HUDEP-2 (cell line): Measurements from ENCODE around the gene TXNRD2.
"Not testable (repeated sequence)": the region's sequence is repeated elsewhere in the genome, so short reads cannot be mapped to it uniquely, and the experiment has no call there.

Source experiments
- DNase-seq, 76 experiments: peaks; one replicate each; lab custom pipeline; 2025; ENCODE audit not compliant: unreplicated experiment in 76 of 76; lab: John Stamatoyannopoulos, UW

Gene TXNRD2

DNA sequence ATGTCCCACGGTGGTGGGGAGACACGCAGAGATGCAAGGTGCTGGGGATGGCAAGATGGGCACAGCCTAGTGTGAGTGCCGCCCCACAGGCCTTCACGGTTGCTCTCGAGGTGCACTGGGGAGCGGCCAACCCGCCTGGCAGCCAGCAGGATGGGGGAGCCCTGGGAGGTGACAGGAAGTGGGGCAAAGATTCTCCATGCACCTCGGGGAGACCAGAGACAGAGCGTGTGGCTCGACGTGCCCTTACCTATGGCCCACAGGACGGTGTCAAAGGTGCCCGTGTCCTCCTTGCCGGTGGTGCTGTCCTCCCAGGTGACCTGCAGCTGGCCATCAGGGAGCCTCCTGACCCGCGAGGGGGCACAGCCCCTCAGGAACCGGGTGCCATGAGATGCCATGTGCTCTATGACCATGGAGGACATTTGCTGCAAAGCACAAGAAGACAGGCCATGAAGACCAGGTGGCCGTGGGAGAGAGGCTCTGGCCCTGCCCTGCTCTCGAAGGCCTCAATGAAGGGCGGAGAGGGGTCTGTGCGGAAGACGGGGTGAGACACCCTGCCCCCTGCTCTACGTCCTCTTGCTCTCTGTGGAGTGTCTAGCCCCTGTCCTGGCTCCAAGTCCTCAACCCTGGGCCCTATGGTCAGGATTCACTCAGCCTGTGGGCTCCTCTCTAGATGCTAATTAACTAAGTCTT, 46.3 kb downstream of the TXNRD2 start:
- DNase-seq: no peak

DNA sequence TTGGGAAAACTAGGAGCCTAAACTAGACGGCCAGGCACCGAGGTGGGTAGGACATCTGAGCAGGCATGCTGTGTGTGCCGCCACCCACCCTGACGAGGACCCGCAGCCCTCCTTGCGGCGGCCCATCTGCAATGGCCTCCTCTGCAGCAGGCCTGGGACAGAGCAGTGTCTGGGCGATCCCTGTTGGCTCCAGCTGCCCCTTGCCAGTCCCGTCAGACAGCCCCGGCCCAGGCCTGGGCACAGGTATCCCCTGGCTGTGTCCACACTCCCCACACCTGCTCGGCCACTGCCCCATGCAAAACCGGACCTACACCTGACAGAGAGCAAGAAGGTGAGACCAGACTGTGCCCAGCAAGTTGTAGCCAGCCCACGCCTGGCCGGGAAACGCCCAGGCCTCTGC, 48.3 kb downstream of the TXNRD2 start:
- DNase-seq: no peak

DNA sequence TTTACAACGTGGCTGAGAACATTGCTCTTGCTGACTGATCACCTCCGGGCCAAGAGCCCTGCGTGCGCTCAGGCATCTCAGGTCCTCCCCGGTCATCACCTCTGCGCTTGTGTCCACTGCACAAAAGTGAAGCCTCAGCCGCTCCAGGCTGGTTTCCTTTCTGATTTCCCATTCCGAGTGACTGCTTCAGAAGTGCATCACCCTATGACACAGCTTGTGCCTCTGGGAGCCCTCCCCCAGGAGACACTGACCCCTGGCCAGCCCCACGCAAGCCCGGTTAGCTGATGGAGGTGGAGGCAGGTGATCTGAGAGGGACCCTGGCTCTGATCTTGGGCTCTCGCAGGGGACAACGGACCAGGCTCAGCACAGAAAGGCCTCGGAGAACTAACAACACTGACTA, 48.7 kb downstream of the TXNRD2 start:
- no peak for DNase-seq

DNA sequence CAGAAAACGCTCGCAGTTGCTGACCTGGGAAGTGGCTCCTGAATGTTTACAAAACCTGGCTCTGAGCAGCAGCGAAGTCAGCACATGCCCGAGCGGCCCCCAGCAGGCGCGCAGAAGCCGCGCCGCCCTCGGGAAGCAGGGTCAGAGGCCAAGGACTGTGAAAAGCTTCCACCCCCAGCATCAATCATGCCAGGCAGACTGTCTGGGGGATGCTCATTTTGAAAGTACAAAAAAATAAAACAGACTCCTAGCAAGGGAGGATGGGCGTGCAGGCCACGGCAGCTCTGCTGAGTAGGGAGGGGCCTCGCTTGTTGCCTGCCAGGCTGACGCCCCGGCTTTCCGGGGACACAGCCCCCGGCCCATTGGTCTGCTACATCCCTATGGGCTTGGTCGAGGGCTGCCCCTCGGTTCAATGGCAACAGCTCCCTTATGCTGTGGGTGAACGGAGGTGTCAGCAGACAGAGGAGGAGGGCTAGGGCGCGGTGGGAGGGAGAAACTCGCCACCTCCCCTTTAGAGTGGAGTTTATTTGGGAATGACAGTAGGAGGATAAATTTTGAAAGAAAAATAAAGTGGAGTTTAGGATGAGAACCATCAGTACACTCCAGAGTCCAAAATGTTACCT, 49.2 kb downstream of the TXNRD2 start:
- no peak for DNase-seq

DNA sequence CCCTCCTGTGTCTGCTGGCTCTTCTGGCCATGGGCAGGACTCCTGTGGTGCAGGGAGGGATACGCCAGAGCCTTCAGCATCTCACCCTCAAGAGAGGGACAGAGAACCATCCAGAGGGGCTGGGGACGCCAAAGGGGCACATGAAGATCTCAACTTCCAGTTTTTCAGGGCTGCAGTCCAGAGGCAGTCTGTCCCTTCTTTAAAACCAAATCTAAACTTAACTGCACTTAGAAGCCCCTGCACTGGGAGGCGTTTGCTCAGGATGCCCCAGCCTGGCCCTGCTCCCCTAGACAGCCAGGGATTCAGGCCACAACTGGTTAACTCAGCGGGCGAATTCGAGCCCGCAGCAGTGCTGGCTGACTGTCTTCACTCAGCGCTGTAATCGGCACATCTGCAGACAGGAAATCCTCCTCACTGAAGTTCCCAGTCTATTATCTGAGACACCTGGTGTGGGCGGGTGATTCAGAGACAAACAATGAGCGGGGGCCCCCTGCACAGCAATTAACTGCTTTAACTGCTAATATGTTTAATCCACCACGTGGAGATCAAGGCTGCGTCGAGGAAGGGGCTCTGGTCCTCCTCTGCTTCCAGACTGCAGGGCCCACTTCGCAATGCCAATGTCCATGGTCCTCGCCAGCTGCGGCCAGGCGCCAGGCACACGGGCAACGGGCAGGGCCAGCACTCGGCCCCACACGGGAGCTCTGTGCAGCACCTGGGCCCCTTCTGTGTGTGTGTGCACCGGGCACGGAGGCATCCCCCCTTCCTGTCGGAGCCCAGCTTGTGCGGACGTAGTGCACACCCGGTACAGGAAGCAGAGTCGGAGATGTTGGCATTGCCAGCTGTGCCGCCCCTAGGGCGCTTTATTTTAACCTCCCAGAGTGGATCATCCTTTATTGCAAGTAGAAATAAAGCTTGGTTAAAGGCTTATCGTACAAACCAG, 50.0 kb downstream of the TXNRD2 start:
- peak in 65 of 76 experiments; percentile 4 to 82 (median 43) for DNase-seq

DNA sequence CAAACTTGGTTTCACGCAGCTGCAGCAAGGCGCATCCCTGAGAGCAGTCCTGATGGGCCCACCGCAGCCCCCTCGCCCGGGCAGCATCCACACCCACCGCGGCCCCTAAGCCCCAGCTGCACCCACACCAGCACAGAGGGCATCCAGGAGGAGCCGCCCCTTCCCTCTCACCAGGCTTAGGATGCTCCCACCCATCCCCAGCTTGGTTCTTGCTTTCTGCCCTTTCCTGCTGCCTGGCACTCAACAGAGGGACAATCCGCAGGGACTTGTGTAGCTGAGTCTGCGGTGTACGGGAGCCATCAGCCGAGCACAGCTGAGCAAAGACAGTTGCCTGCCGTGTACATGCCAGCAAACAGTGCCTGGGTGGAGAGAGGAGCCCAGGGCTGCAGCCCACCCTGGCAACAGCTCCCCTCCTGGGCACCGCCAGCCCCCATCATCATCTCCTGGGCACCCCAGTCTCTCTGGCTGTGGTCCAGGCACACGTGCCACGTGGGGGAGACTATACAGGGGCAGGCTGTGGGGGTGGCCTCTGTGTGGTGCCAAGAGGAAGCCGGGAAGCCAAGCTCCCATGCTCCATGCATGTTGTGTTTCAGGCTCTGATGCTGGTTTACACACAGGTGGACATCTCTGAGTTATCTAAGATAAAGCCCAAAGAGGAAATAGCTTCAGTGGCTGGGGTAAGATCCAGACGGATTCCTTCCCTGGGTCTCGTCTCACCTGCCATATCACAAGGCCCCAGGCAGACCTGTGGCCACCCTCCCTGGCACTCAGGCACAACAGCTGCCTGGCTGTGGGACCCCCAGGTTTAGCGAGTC, 50.9 kb downstream of the TXNRD2 start:
- no peak for DNase-seq

DNA sequence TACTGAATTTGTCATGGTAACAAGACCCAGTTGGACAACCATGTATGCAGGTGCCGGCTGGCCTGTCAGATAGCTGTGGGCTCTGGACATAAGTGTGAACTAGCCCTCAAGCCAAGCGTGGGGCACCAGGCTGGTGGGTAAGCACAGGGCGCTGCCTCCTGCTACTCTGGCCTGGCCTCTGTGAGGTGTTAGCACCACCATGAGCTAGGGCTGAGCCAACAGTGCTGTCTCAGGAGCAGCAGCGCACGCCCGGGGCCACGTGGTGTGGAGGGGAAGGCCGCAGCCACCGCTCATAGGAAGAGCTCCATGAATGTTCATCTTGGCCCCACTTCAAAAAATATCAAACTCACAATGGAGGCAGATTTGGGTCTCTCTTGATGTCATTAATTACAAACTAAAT, 51.7 kb downstream of the TXNRD2 start:
- DNase-seq: no peak

DNA sequence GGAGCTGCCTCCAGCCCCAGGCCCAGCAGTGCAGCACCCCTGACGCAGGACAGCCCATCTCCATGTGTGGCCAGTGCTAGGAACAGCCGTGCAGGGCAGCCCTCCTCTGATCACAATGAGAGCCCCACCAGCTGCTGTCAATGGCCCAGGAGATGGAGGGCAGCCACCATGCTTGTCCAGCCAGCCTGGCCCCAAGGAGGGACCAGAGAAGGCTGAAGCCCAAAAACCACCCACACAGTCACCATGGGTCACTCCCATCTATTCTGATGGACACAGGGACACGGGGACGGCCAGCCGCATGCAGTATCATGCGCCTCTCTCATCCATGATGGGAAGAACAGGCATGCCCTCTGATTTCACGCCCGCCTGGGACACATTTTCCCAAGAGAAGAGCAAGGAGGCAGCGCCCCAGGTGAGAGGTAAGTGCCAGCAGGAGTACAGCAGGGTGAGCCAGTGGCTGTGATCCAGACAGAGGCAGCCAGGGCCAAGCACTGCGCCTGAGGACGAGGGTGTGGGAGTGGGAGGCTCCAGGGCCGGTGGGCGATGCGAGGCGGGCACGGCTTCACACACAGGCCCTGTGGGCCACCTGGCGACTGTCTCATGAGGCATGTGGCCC, 53.4 kb downstream of the TXNRD2 start:
- no peak for DNase-seq

DNA sequence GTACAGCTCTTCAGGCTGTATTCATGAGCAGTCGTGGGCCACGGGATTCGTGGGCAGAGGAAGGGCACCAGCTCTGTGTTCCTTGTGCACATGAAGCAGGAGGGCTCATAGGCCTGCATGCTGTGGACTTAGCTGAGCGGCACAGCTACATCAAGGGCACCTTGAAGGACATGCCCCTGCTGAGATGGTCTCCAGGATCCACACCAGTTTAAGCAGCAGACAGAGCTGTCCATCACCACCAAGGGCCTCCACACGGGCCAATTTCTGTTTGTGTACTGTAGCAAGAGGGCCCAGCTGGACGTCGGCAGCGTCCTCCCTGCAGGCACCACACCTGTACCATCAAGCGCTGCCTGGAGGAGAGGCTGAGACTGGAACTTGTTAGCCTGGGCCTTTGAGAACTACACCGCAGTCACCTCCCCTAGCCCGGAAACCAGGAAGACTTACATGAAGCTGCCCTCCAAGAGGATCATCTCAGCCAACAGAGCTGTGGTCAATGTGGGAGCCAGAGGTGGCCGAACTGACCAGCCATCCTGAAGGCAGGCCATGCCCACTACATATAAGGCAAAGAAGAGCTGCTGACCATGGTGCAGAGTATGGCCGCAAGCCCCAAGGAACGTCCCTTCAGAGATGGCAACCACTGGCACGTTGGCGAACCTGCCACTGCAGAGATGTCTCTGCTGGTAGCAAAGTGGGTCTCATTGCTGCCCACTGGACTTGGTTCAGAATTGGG, 54.2 kb downstream of the TXNRD2 start:
- no peak for DNase-seq

DNA sequence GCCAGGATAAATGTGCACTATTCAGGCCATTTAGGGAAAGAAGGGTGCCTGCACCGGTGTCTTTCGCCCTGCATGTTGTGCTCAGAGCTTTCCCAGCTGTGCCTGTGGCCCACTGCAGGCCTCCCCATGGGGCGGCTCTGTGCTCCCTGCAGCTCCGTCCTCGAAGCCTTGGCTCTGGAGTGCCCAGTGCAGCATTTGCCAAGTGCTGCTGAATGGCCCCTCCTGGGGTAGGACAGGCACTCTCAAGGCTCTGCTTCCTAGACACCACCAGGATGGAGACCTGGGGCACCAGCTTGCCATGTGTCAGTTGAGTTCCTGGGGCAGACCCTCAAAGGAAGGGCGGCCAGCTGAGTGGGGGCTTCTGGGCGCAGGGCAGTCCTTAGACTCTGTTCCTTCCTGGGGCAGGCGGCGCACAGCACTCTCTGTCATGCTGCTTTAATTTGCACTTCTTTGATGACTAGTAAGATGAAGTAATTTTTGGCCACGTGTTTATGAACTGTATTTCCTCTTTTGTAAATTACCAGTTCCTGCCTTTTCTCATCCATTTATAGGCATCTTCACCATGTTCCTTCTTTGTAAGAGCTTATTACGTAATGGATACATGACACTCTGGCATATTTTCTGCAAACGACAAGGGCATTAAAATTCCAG, 54.9 kb downstream of the TXNRD2 start:
- DNase-seq: no peak

DNA sequence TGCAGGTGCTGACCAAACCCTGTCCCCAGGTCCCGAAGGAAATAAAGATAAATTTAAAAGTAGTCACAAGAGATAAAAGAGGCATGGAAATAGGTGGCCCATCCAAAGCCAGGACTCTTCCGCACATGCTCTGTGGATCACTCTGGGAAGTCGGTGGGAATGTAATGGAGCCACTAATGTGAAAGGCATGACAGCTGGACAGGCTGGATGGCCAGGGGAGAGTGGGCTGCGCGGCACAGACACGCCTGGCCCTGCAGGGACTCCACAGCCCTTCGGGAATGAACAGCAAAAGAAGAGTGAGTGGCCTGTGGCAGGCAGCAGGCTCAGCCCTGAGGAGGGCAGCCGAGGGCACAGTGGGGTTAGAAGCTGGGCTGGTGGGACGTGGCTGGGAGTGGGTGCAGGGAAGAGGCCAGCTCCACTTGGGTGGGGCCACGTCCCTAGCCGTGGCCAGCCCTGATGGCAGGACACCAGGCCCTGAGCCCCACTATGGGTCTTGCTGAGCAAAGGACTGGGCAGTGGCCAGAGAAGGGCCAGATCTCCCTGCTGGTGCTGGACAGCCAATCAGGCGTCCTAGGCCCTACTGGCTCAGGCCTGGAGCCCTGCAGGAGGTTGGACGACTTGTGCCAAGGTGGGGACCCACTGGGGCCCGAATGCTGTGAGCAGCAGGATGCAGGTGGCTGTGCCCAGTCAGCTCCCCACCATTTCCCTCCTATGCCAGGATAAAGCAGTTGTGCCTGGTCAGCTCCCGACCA, 55.6 kb downstream of the TXNRD2 start:
- no peak for DNase-seq

DNA sequence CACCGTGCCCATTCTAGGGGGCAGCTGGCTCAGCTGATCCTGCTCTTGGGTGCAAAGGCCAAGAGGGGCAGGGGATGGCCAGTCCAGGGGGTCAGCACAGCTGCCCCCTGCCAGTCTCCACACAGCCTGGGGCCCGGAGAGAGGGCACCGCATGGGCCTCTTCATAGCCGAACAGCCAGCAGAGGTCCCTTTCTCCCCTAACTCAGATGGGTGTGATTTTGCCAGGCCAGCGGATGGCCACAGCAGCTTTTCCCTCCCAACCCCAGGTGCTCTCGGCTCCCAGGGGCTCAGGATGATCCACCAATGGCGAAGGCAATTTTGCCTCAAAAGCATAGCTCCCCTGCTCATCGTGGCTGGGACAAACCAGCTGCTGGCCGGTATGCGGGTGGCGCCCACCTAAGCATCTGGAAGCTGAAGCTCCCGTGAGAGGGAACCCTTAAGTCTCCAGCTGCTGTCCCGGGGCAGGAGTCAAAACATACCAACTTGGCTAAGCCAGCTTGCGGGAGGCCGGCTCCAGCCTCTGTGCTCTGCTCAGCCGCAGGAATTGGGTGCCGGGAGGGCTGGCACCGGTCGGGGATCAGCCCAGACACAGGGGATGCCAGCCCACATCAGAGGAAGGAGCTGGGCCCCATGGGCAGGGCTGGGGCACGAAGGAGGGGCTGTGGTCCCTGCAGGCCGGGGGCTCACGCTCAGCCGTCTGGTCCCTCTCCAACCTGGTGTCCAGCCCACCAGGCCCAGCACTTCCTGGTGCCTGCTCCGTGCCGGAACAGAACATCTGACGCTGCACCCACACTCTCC, 56.5 kb downstream of the TXNRD2 start:
- DNase-seq: no peak

DNA sequence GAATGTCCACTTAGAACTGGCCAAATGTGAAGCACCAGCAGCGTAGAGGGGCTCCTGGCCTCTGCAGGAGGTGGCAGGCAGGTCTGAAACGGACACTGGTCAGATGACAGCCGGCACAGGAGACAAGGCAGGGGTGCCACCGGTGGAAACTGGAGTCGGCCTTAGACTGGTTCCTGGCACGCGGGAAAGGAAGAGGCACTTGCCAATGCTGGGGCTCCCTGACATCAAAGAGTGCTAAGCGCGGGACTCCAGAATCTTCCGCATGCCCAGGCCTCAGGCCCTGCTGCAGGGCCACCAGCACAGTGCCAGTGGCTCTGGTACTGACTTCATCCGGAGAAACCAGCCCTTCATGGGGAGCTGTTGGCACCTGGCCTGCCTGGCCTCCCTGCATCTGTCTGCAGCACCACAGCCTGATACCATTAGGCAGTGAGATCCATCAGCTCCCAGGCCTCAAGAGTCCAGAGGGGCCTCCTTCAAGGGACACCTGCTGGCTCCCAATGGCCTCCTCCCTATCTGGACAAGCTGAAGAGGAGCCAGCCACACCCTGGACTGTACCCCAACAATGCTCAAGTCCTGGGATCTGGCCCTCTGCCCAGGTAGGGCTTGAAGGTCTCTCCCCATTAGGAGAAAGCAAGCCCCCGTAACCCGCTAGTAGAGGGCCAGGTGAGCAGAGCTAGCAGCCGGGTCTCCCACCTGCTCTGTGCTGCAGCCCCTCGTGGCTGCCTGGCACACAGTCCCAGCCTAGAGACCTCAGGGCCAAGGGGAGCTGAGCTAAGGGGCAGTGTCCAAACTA, 57.3 kb downstream of the TXNRD2 start:
- no peak for DNase-seq

DNA sequence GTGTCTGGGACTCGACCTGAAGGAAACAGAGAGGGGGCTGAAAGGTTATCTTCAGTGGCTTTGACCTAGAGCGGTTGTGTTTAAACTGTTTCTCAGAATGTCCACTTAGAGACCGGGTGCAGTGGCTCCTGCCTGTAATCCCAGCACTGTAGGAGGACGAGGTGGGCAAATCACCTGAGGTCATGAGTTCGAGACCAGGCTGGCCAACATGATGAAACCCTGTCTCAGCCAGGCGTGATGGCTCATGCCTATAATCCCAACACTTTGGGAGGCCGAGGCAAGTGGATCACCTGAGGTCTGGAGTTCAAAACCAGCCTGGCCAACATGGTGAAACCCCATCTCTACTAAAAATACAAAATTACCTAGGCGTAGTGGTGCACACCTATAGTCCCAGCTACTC, 58.2 kb downstream of the TXNRD2 start:
- not testable (repeated sequence) for DNase-seq

DNA sequence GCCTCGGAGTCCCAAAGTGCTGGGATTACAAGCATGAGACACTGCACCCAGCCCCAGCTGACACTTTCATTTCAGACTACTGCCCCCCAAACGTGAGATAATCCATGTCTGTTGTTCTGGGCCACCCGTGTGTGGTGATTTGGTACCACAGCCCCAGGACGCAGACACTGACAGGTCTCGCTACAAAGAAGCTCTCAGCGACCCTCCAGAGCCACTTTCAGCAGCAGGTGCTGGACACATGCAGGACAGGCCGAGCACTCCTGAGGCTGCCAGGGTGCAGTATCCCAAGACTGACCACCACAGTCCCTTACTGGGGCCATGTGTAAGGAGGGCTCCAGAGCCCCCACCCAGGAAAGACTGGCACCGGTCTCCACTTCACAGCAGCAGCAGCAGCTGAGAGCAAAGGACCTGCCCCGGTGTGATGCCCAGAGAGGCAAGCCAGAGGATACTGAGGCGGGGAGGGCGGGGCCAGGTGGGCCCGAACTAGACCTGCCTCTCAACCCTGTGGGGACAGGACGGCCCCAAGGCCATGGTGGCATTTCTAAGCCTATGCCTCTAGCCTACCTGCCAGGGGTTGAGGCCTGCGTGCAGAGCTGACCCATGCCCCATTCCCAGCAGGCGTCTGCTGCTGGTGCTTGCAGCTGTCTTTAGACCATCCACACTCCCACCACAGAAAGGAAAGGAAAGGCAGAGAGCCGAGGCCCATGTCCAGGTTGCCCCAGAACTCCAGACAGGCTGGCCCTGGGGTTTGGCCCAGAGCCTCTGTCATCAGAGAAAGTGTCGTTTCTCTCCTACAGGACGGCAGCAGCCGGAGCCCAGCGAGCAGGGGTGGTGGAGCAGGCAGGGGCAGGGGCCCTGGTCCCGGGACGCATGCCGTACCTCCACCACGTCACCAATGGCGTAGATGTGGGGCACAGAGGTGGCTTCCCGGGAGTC, 58.9 kb downstream of the TXNRD2 start:
- no peak for DNase-seq
